ENCODE data around the gene CMSS1.

GRCh38 chr3:99953596-99953995, 135.9 kb downstream of the CMSS1 start:
- no peak for TF ChIP-seq CTCF (IDR thresholded peaks at IDR 0.05)
- no peak for TF ChIP-seq POLR2A (IDR thresholded peaks at IDR 0.05)

All from uterus (tissue), 2 donors.